Activated CD4-positive, alpha-beta memory T cell treated with anti-CD3 and anti-CD28 coated beads for 36 hours (primary cell): ENCODE measurements around the gene PANK2. TPM values are rescaled to one million over a fixed set of nuclear protein-coding genes. Genes with fewer than 3 reads are reported as not detected.
A peak's percentile ranks its signal among the peaks of the same experiment; 100 is the strongest.
"Not testable (repeated sequence)": the region's sequence is repeated elsewhere in the genome, so short reads cannot be mapped to it uniquely, and the experiment has no call there.

Source experiments
- CTCF ChIA-PET: fragments of 350-600 bp; sonication (Branson Sonifier 250); formaldehyde crosslinking; loops from one replicate; lab custom pipeline; 2021; ENCODE audit warnings: antibody characterized with exemption, inconsistent platforms; lab: Charles Lee
- POLR2A ChIA-PET: fragments of 350-600 bp; sonication (Branson Sonifier 250); formaldehyde crosslinking; loops from one replicate; lab custom pipeline; 2021; ENCODE audit warnings: antibody characterized with exemption; lab: Charles Lee
- DNase-seq: peaks from one replicate; pipeline ENCODE4 v3.0.0-alpha.2; 2020
- H3K27ac Mint-ChIP-seq: one replicate; pipeline ENCODE4 v1.8.0; 2021; ENCODE audit warnings: mixed read lengths
- H3K27me3 Mint-ChIP-seq: one replicate; pipeline ENCODE4 v1.8.0; 2021; ENCODE audit warnings: mixed read lengths
- H3K36me3 Mint-ChIP-seq: one replicate; pipeline ENCODE4 v1.8.0; 2021; ENCODE audit warnings: mixed read lengths
- H3K4me1 Mint-ChIP-seq: one replicate; pipeline ENCODE4 v1.8.0; 2021; ENCODE audit warnings: low read depth, mixed read lengths
- H3K4me3 Mint-ChIP-seq: one replicate; pipeline ENCODE4 v1.8.0; 2021; ENCODE audit warnings: mild to moderate bottlenecking, mixed read lengths
- H3K9me3 Mint-ChIP-seq: one replicate; pipeline ENCODE4 v1.8.0; 2021; ENCODE audit warnings: mixed read lengths
- intact Hi-C: fragments of 100-400 bp; cut with micrococcal nuclease; formaldehyde crosslinking; loops from one replicate; pipeline ENCODE4 v1.15.1; 2023
- total RNA-seq, 2 experiments: library from RNA; stranded (reverse); gene quantifications; one replicate each; pipeline ENCODE4 v1.2.3, GENCODE V29; 2021

Gene PANK2
- 10 to 100 TPM; 49.3 to 52.5 TPM for total RNA-seq

- intact Hi-C loops = loop anchor here (1.0 to 5.0 kb wide), 4 partner anchors 18 to 193 kb away; partner anchors contain the start of genes CDC25B and RNF24
- ChIA-PET CTCF (interaction anchor here (1.1 to 1.5 kb wide), 3 partner anchors 9 to 196 kb away, joined by 4 to 8 read pairs (median 4); no protein-coding TSS in a partner anchor), POLR2A (interaction anchor here (0.6 to 1.4 kb wide), 3 partner anchors 11 to 101 kb away, joined by 4 to 6 read pairs (median 4); partner anchors contain the start of gene CDC25B)
- no peaks in the 10 kb centered on the region for H3K27me3 Mint-ChIP-seq
- peaks cover 39% of the 10 kb centered on the region for H3K36me3 Mint-ChIP-seq
- peak within 1 kb of the TSS; percentile 92 for H3K4me3 Mint-ChIP-seq
- H3K27ac Mint-ChIP-seq = peak within 1 kb of the TSS; percentile 97
- peak; percentile 99 for DNase-seq
- H3K9me3 Mint-ChIP-seq = no peaks in the 10 kb centered on the region
- peaks cover 40% of the 10 kb centered on the region for H3K4me1 Mint-ChIP-seq
These were observed at the start of gene PANK2 for GRCh38 chr20:3888622-3889488. PANK2 (plus strand) TSS chr20:3889387.

GRCh38 chr20:3840201-3840600 is 49.0 kb upstream of the PANK2 start:
- H3K27ac Mint-ChIP-seq, H3K27me3 Mint-ChIP-seq, POLR2A ChIA-PET, H3K4me1 Mint-ChIP-seq, DNase-seq, H3K9me3 Mint-ChIP-seq, CTCF ChIA-PET, H3K4me3 Mint-ChIP-seq, H3K36me3 Mint-ChIP-seq, intact Hi-C loops: not testable (repeated sequence)

DNA sequence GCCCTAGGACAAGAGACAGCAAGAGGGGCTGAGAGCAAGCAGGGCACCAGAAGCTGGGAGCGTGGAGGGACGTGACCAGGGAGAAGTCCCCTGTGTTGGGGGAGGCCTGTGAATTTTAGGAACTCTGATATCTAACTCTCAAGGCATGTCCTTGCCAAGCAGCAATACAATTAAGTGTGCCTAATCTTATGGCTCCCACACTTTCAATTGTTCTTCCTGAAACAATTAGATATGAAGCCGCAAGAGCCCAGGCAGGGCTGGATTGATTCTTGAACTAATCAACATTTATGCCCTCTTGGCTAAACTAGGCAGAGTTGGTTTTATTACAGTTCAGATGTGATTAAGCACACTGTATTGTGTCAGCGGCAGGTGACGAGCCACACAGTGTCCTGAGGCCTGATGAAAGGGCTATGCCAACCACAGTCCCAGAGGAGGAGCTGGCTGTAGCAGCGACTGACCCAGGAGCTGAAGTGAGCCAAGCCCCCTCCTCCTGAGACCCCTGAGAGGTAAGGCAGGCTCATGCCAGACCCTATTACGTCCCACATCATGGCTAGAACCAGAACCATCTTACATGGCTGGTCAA is 46.7 kb upstream of the PANK2 start:
- Mint-ChIP-seq H3K36me3 (no peaks in the 10 kb centered on the region), H3K4me3 (no peak overlapping the region), H3K27me3 (no peaks in the 10 kb centered on the region), H3K9me3 (no peaks in the 10 kb centered on the region), H3K4me1 (peaks cover 9% of the 10 kb centered on the region), H3K27ac (no peak overlapping the region)
- POLR2A ChIA-PET = no interaction called here
- CTCF ChIA-PET = no interaction called here
- DNase-seq = no peak
- intact Hi-C loops = no loop called here

DNA sequence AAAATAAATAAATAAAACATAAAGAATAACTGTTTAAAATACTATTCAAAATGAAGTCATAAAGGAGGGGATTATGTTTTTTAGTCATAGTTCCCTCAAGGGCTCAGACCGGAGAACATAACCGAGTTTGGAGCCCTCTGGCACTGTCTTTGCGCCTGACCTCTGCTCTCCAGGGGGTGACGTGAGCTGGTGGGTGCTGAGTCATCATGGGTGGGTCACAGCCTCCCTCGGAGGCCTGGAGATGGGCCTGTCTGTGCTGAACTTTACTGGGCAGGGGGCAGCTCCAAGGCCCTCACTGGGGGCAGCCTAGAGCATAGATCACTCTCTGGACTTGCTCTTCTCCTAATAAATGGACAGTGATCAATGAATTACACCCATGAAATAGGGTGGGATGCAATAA is 45.7 kb upstream of the PANK2 start:
- Mint-ChIP-seq H3K4me3 (no peak overlapping the region), H3K27me3 (no peaks in the 10 kb centered on the region), H3K27ac (no peak overlapping the region), H3K9me3 (no peaks in the 10 kb centered on the region), H3K4me1 (peaks cover 14% of the 10 kb centered on the region), H3K36me3 (no peaks in the 10 kb centered on the region)
- ChIA-PET CTCF (interaction anchor here (3.2 kb wide), 1 partner anchor 11 kb away, joined by 20 read pairs; no protein-coding TSS in a partner anchor), POLR2A (no interaction called here)
- DNase-seq = no peak
- intact Hi-C loops = no loop called here

GRCh38 chr20:3843990-3844619 is 45.1 kb upstream of the PANK2 start:
- H3K9me3 Mint-ChIP-seq, DNase-seq, H3K36me3 Mint-ChIP-seq, H3K27me3 Mint-ChIP-seq, intact Hi-C loops, POLR2A ChIA-PET, H3K27ac Mint-ChIP-seq, H3K4me3 Mint-ChIP-seq: not testable (repeated sequence)
- CTCF ChIA-PET = interaction anchor here (1.8 to 3.2 kb wide), 3 partner anchors 11 to 76 kb away, joined by 6 to 20 read pairs (median 8); partner anchors contain the start of genes ADISSP and AP5S1
- peaks cover 20% of the 10 kb centered on the region for H3K4me1 Mint-ChIP-seq

- ChIA-PET CTCF (interaction anchor here (2.0 kb wide), 1 partner anchor 78 kb away, joined by 6 read pairs; the partner anchor contains the start of gene ADISSP), POLR2A (no interaction called here)
- intact Hi-C loops = loop anchor here (1.0 to 2.0 kb wide), 3 partner anchors 26 to 93 kb away; partner anchors contain the start of gene AP5S1
- no peaks in the 10 kb centered on the region for H3K36me3 Mint-ChIP-seq
- no peaks in the 10 kb centered on the region for H3K27me3 Mint-ChIP-seq
- H3K4me1 Mint-ChIP-seq = peaks cover 24% of the 10 kb centered on the region
- DNase-seq = no peak
- H3K27ac Mint-ChIP-seq = peak overlapping the region; percentile 85
- H3K9me3 Mint-ChIP-seq = no peaks in the 10 kb centered on the region
- peak overlapping the region; percentile 91 for H3K4me3 Mint-ChIP-seq
These were observed 42.8 kb upstream of the PANK2 start for GRCh38 chr20:3846378-3846739.

DNA sequence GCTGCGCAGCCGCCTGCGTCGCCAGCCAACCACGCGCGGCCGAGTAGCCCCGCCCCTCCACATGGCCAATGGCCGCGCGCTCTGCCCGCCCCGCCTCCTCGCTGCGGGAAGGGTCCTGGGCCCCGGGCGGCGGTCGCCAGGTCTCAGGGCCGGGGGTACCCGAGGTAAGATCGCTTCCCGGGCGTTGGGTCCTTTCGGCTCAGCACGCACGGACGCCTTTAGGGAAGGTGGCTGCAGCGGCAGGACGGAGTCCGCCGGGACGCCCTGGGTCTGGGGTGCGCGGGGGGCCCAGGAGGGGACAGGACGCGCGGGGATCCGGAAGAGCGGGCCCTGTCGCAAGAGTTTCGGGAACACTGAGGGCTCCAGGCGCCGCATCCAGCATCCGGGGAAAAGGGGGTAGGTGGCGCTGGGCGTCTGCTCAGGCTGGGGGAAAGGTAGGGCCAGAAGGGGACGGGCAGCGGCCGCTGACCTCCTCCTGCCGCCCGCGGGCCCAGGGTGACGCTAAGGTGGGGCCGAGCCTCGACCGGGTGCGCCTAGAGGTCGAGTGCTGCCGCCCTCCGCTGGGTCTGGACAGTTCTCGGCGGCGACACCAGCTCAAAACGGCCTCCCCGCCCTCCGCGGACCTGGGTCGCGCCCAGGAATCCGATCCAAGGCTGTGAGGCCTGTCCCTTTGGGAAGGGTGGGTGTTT is 42.3 kb upstream of the PANK2 start, which contains the start of gene MAVS:
TSS of gene MAVS (plus strand) at position 95 of the 689 bp plus-strand sequence. CDS start 7,791 bp downstream, outside the sequence.
- DNase-seq = peak; percentile 89
- H3K4me3 Mint-ChIP-seq = peak within 1 kb of the TSS; percentile 91
- intact Hi-C loops = loop anchor here (1.0 to 2.0 kb wide), 3 partner anchors 26 to 94 kb away; partner anchors contain the start of gene AP5S1
- ChIA-PET CTCF (interaction anchor here (0.8 to 1.5 kb wide), 2 partner anchors 26 to 79 kb away, joined by 4 read pairs; partner anchors contain the start of genes ADISSP and AP5S1), POLR2A (interaction anchor here (0.5 to 1.0 kb wide), 2 partner anchors 12 to 60 kb away, joined by 3 to 4 read pairs; partner anchors contain the start of gene CENPB)
- peak within 1 kb of the TSS; percentile 85 for H3K27ac Mint-ChIP-seq
- no peaks in the 10 kb centered on the region for H3K36me3 Mint-ChIP-seq
- H3K4me1 Mint-ChIP-seq = peaks cover 24% of the 10 kb centered on the region
- H3K27me3 Mint-ChIP-seq = no peaks in the 10 kb centered on the region
- no peaks in the 10 kb centered on the region for H3K9me3 Mint-ChIP-seq

DNA sequence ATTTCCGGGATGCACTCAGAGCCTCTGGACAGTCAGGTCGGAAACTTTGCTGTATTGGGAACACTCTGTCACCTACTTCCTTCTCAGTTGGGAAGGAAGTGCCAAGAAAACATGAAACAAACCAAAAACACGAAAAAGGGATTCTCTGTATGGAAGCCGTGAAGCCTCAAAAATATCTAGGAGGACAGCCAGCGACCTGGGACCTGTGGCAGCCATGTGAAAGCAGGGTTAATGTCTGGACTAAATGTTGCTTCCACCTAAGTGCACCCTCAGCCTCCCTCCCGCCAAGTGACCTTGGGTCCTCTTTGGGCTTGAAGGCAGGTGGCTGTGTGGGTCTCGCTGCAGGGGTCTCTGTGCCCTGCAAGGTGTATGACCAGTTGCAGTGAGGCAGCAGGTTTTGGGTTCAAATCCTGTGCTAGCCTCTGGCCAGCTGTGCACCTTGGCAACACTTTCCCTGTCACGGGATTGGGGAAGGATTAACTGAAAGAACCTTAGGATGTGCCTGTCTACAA is 41.7 kb upstream of the PANK2 start:
- Mint-ChIP-seq H3K4me1 (peaks cover 24% of the 10 kb centered on the region), H3K4me3 (peak overlapping the region; percentile 91), H3K9me3 (no peaks in the 10 kb centered on the region), H3K27ac (peak overlapping the region; percentile 85), H3K36me3 (no peaks in the 10 kb centered on the region), H3K27me3 (no peaks in the 10 kb centered on the region)
- POLR2A ChIA-PET = interaction anchor here (0.5 to 1.0 kb wide), 3 partner anchors 11 to 64 kb away, joined by 3 to 4 read pairs (median 3); partner anchors contain the start of gene CENPB
- CTCF ChIA-PET = interaction anchor here (0.8 to 1.5 kb wide), 2 partner anchors 27 to 80 kb away, joined by 4 read pairs; partner anchors contain the start of genes ADISSP and AP5S1
- intact Hi-C loops = loop anchor here (2.0 kb wide), 2 partner anchors 27 to 53 kb away; partner anchors contain the start of gene AP5S1
- DNase-seq = peak; percentile 15

DNA sequence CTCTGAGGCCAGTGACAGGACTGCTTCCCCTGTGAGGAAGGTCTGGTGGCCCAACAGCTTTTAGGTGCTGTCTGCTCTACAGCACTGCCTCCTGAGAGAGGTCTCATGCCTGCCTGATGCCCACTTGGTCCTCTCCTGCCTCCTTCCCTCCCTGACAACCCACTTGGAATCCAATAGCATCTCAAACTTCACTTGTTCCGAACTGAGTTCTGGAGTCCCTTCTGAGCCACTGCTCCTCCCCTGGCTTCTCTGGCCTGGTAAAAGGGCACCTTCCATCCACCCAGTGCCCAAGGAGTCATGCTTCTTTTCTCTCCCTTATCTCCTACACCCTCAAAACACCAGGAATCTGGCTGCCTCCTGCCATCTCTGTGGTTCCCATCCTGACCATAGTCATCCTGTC is 40.6 kb upstream of the PANK2 start:
- intact Hi-C loops = no loop called here
- no peaks in the 10 kb centered on the region for H3K27me3 Mint-ChIP-seq
- H3K36me3 Mint-ChIP-seq = no peaks in the 10 kb centered on the region
- DNase-seq = no peak
- POLR2A ChIA-PET = interaction anchor here (0.8 kb wide), 1 partner anchor 63 kb away, joined by 3 read pairs; no protein-coding TSS in a partner anchor
- H3K4me3 Mint-ChIP-seq = peak overlapping the region; percentile 50
- peak overlapping the region; percentile 35 for H3K27ac Mint-ChIP-seq
- H3K9me3 Mint-ChIP-seq = no peaks in the 10 kb centered on the region
- peaks cover 24% of the 10 kb centered on the region for H3K4me1 Mint-ChIP-seq
- CTCF ChIA-PET = interaction anchor here (1.5 kb wide), 1 partner anchor 62 kb away, joined by 6 read pairs; the partner anchor contains the start of gene CENPB

DNA sequence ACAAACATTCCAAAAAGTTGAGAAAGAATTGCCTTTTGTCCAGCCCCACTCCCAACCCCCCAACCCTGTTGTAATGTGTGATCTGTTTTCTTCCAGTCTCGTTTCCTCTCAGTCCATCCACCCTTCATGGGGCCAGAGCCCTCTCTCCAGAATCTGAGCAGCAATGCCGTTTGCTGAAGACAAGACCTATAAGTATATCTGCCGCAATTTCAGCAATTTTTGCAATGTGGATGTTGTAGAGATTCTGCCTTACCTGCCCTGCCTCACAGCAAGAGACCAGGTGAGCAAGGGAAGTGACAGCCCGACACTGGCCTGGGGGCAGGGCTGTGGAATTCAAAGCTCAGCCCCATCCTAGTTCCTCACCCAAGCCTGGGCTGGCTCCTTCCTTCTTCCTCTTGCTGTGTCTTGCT is 34.7 kb upstream of the PANK2 start:
- H3K36me3 Mint-ChIP-seq = peaks cover 17% of the 10 kb centered on the region
- POLR2A ChIA-PET = no interaction called here
- no peak for DNase-seq
- intact Hi-C loops = no loop called here
- peaks cover 2% of the 10 kb centered on the region for H3K4me1 Mint-ChIP-seq
- no peaks in the 10 kb centered on the region for H3K27me3 Mint-ChIP-seq
- H3K4me3 Mint-ChIP-seq = no peak overlapping the region
- no peaks in the 10 kb centered on the region for H3K9me3 Mint-ChIP-seq
- CTCF ChIA-PET = interaction anchor here (0.6 to 4.3 kb wide), 34 partner anchors 10 to 1070 kb away, joined by 3 to 30 read pairs (median 5); partner anchors contain the start of genes ADISSP, AP5S1, CDC25B and CENPB
- peak overlapping the region; percentile 23 for H3K27ac Mint-ChIP-seq
